ENCODE data around the gene TBX18.

GRCh38 chr6:84809455-84809854 lies 45.1 kb upstream of the TBX18 start:
- TF ChIP-seq POLR2A (IDR thresholded peaks at IDR 0.05) (no peak), CTCF (IDR thresholded peaks at IDR 0.05) (no peak)

Data from uterus (tissue), 2 donors.